Measurements from ENCODE around the gene IL16.

The IL16 gene

GRCh38 chr15:81277851-81278250 is 81.2 kb downstream of the IL16 start:
- no peak for DNase-seq

GRCh38 chr15:81278306-81279029 is 81.8 kb downstream of the IL16 start:
- no peak for DNase-seq

- DNase-seq: no peak
Observed at GRCh38 chr15:81279621-81280485, 83.2 kb downstream of the IL16 start.

GRCh38 chr15:81280696-81281455 is 84.2 kb downstream of the IL16 start:
- DNase-seq: no peak

- no peak for DNase-seq
Observed at GRCh38 chr15:81281456-81281735, 84.7 kb downstream of the IL16 start.

GRCh38 chr15:81281766-81282605 is 85.3 kb downstream of the IL16 start:
- no peak for DNase-seq

GRCh38 chr15:81282606-81282895 is 85.9 kb downstream of the IL16 start:
- no peak for DNase-seq

GRCh38 chr15:81282911-81283310 is 86.2 kb downstream of the IL16 start:
- DNase-seq: no peak

- no peak for DNase-seq
Observed at GRCh38 chr15:81284256-81285031, 87.8 kb downstream of the IL16 start.

GRCh38 chr15:81285461-81285860 is 88.8 kb downstream of the IL16 start:
- DNase-seq: no peak

GRCh38 chr15:81286621-81287121 is 90.0 kb downstream of the IL16 start:
- DNase-seq: no peak

GRCh38 chr15:81288040-81288439 is 91.4 kb downstream of the IL16 start:
- DNase-seq: no peak

GRCh38 chr15:81288616-81289015 is 91.9 kb downstream of the IL16 start:
- DNase-seq: no peak

- DNase-seq: no peak
Observed at GRCh38 chr15:81289910-81290309, 93.2 kb downstream of the IL16 start.

GRCh38 chr15:81291916-81292522 is 95.3 kb downstream of the IL16 start:
- DNase-seq: no peak

- DNase-seq: no peak
Observed at GRCh38 chr15:81292523-81293001, 95.9 kb downstream of the IL16 start.

- DNase-seq: no peak
Observed at GRCh38 chr15:81293728-81294515, 97.2 kb downstream of the IL16 start.

- no peak for DNase-seq
Observed at GRCh38 chr15:81294516-81294880, 97.8 kb downstream of the IL16 start.

GRCh38 chr15:81295486-81296121 is 98.9 kb downstream of the IL16 start:
- DNase-seq: no peak

GRCh38 chr15:81296186-81296585 is 99.5 kb downstream of the IL16 start:
- DNase-seq: no peak

All from DMS79 (cell line).